Measurements from ENCODE around the gene TNS2. TPM values are rescaled to one million over a fixed set of nuclear protein-coding genes. Genes with fewer than 3 reads are reported as not detected.

The TNS2 gene
- total and polyA plus RNA-seq, 2 of the 13 experiments (the other 11 are each of a cell fraction or from before 2014, with no cell fraction given), result 8.9 to 20.4 TPM

GRCh38 chr12:53102883-53103807 is 53.3 kb downstream of the TNS2 start, which contains the start of gene SOAT2 (continued):
- TF ChIP-seq TCF12 (IDR thresholded peaks at IDR 0.05) (no peak), TCF12 (CRISPR knock-in tag; IDR thresholded peaks at IDR 0.05) (no peak), SRF (IDR thresholded peaks at IDR 0.05; ENCODE audit: low read depth, low read length) (peak; percentile 62; the same call in 1 of the 2 replicates), NFATC3 (CRISPR knock-in tag; IDR thresholded peaks at IDR 0.05) (no peak), ZNF138 (CRISPR knock-in tag; IDR thresholded peaks at IDR 0.05; ENCODE audit: low read depth) (no peak), MXD4 (CRISPR knock-in tag; IDR thresholded peaks at IDR 0.05) (peak; percentile 10; the same call in 1 of the 2 replicates), TRAFD1 (CRISPR knock-in tag; IDR thresholded peaks at IDR 0.05; ENCODE audit: borderline replicate concordance) (no peak), FOXM1 (CRISPR knock-in tag; IDR thresholded peaks at IDR 0.05) (0 out of 2 replicates have a peak, but pooled peaks have one; percentile 26), HNRNPUL1 (IDR thresholded peaks at IDR 0.05; ENCODE audit: low read depth, low read length) (no peak), ARNT (IDR thresholded peaks at IDR 0.05) (no peak), EP300 (IDR thresholded peaks at IDR 0.05; ENCODE audit: low read depth in 2 of 2, low read length in 2 of 2) (peak; percentile 12 to 69; a peak in 2 of 4 replicates), EP300 (CRISPR knock-in tag; IDR thresholded peaks at IDR 0.05; ENCODE audit: borderline replicate concordance) (no peak; the same call in 1 of the 2 replicates), REL (CRISPR knock-in tag; conservative IDR thresholded peaks at IDR 0.05) (no peak), GMEB1 (CRISPR knock-in tag; IDR thresholded peaks at IDR 0.05; ENCODE audit: borderline replicate concordance) (no peak), LBX2 (CRISPR knock-in tag; IDR thresholded peaks at IDR 0.05; ENCODE audit: borderline replicate concordance) (no peak), SAFB2 (CRISPR knock-in tag; IDR thresholded peaks at IDR 0.05; ENCODE audit: borderline replicate concordance, low read depth) (peak; percentile 36; the same call in 1 of the 2 replicates), ZFY (CRISPR knock-in tag; IDR thresholded peaks at IDR 0.05) (peak; percentile 62), KLF6 (CRISPR knock-in tag; IDR thresholded peaks at IDR 0.05) (no peak), ZNF580 (CRISPR knock-in tag; IDR thresholded peaks at IDR 0.05; ENCODE audit: borderline replicate concordance, low read depth) (no peak), MAFF (IDR thresholded peaks at IDR 0.05; ENCODE audit: low read depth, low read length) (no peak), ZFP36L1 (CRISPR knock-in tag; IDR thresholded peaks at IDR 0.05) (no peak; the same call in 1 of the 2 replicates), HDAC1 (CRISPR knock-in tag; IDR thresholded peaks at IDR 0.05) (no peak; the same call in 1 of the 2 replicates), JDP2 (CRISPR knock-in tag; IDR thresholded peaks at IDR 0.05; ENCODE audit: borderline replicate concordance) (no peak; the same call in 1 of the 2 replicates), PATZ1 (CRISPR knock-in tag; IDR thresholded peaks at IDR 0.05) (peak; percentile 86)

All from HepG2 (cell line).